ENCODE results near the gene ZNF319.

GRCh38 chr16:57993438-57993837, 7.0 kb downstream of the ZNF319 start:
- TF ChIP-seq CTCF (IDR thresholded peaks at IDR 0.05) (no peak), POLR2A (IDR thresholded peaks at IDR 0.05) (no peak)
